ENCODE results near the gene PHLDB2.

PHLDB2 gene

GRCh38 chr3:111862974-111863373 lies 3.9 kb downstream of the PHLDB2 start:
- H3K4me3 ChIP-seq (replicated peaks; ENCODE audit: low read depth, low read length), result 0 out of 2 replicates have a peak overlapping the region, but pooled peaks have one; percentile 3
- DNase-seq (ENCODE audit: extremely low read depth, low read depth), result no peak
- TF ChIP-seq, protein P1, sequence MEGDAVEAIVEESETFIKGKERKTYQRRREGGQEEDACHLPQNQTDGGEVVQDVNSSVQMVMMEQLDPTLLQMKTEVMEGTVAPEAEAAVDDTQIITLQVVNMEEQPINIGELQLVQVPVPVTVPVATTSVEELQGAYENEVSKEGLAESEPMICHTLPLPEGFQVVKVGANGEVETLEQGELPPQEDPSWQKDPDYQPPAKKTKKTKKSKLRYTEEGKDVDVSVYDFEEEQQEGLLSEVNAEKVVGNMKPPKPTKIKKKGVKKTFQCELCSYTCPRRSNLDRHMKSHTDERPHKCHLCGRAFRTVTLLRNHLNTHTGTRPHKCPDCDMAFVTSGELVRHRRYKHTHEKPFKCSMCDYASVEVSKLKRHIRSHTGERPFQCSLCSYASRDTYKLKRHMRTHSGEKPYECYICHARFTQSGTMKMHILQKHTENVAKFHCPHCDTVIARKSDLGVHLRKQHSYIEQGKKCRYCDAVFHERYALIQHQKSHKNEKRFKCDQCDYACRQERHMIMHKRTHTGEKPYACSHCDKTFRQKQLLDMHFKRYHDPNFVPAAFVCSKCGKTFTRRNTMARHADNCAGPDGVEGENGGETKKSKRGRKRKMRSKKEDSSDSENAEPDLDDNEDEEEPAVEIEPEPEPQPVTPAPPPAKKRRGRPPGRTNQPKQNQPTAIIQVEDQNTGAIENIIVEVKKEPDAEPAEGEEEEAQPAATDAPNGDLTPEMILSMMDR (IDR thresholded peaks at IDR 0.05; ENCODE audit: low read depth, low read length, missing control alignments), result no peak

GRCh38 chr3:111863942-111864694 lies 5.1 kb downstream of the PHLDB2 start:
- DNase-seq (ENCODE audit: extremely low read depth, low read depth), result no peak
- H3K4me3 ChIP-seq (replicated peaks; ENCODE audit: low read depth, low read length), result no peak overlapping the region
- TF ChIP-seq, protein P1 (IDR thresholded peaks at IDR 0.05; ENCODE audit: low read depth, low read length, missing control alignments), result no peak

GRCh38 chr3:111864821-111865656 lies 6.0 kb downstream of the PHLDB2 start:
- no peak overlapping the region for H3K4me3 ChIP-seq (replicated peaks; ENCODE audit: low read depth, low read length)
- TF ChIP-seq, protein P1 (IDR thresholded peaks at IDR 0.05; ENCODE audit: low read depth, low read length, missing control alignments), result peak; percentile 35
- DNase-seq (ENCODE audit: extremely low read depth, low read depth), result no peak

DNA sequence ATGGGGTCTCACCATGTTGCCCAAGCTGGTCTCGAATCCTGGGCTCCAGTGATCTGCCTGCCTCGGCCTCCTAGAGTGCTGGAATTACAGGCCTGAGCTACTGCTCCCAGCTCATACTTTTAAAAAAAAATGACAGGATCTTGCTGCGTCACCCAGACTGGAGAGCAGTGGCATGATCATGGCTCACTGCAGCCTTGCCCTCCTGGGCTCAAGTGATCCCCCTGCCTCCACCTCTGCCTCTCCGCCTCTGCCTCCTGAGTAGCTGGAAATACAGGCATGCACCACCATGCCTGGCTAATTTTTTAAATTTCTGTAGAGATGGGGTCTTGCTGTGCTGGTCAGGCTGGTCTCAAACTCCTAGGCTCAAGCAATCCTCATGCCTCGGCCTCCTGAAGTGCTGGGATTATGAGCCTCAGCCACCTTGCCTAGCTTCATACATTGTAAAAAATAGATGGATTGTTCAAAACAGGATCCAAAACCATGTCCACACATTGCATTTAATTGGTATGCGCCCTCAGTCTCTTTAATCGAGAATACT lies 8.9 kb downstream of the PHLDB2 start:
- TF ChIP-seq, protein P1 (IDR thresholded peaks at IDR 0.05; ENCODE audit: low read depth, low read length, missing control alignments), result no peak
- no peak overlapping the region for H3K4me3 ChIP-seq (replicated peaks; ENCODE audit: low read depth, low read length)
- DNase-seq (ENCODE audit: extremely low read depth, low read depth), result no peak

DNA sequence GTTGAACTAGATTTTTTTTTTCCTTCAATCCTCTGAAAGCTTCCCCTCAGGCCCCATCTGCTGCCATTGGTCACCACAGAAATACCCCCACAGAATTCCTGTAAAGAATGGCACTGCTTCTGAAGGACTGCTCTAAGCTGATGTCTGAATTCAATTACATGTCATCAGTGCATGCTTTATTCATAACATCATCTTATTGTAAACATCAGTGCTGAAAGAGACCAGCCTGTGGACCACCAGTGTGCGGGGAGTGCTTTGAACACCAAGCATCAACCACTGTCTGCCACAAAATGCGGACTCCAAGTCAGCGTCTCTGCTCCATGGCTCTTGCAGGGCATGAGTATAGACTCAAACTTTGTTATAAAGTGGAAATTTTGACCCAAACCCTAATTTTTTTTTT lies 11.6 kb downstream of the PHLDB2 start:
- no peak overlapping the region for H3K4me3 ChIP-seq (replicated peaks; ENCODE audit: low read depth, low read length)
- DNase-seq (ENCODE audit: extremely low read depth, low read depth), result no peak
- TF ChIP-seq, protein P1 (IDR thresholded peaks at IDR 0.05; ENCODE audit: low read depth, low read length, missing control alignments), result no peak

DNA sequence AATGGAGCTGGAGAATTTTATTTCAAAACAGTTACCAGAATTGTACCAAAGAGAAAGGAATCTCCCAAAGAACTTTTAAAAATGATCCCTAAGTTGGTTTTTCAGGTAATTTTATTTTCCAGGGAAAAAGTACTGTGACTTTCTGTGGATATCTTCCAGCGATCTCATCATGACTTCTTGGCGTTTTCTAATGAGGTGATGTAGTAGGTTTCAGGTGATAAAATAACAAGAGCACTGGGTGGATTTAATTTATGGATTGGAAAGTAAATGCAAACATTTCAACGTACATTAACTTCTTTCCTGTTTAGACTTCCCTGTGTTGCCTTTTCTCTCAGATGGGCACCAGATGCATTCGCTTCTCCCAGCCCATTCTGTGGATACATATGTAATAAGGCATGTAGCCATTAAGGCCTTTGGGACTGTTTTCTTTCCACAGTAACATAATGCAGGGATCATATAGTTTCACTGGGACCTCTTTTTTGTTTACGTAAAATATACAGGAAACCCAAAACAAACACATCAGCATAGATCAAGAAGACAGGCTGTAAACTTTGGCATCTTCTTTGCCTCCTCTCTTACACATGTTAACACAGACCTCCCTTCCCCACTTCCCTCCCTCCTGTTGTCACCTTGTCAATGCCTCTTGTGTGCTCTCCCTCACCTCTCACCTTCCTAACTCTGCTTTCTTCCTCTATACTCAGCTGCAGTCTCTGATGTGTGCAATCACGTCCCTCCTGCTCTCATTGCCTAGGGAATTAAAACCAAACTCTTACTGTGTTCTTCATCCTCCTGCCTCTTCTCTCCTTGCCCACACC lies 13.0 kb downstream of the PHLDB2 start:
- peak; percentile 76 for DNase-seq (ENCODE audit: extremely low read depth, low read depth)
- H3K4me3 ChIP-seq (replicated peaks; ENCODE audit: low read depth, low read length), result no peak overlapping the region
- TF ChIP-seq, protein P1 (IDR thresholded peaks at IDR 0.05; ENCODE audit: low read depth, low read length, missing control alignments), result no peak
